Measurements from ENCODE around the gene C12orf50.

- TF ChIP-seq CTCF (IDR thresholded peaks at IDR 0.05) (no peak), POLR2A (IDR thresholded peaks at IDR 0.05) (no peak)
These were observed 97.4 kb downstream of the C12orf50 start for GRCh38 chr12:87931812-87932211.

Measured in lower leg skin (tissue), 3 donors.